NOMO-1 (cell line): ENCODE measurements around the gene ATG3.
"Not testable (repeated sequence)": the region's sequence is repeated elsewhere in the genome, so short reads cannot be mapped to it uniquely, and the experiment has no call there.

ENCODE experiments used
- DNase-seq, 2 experiments: peaks; one replicate each; lab custom pipeline; 2025; ENCODE audit not compliant: unreplicated experiment in 2 of 2; lab: John Stamatoyannopoulos, UW

The ATG3 gene

GRCh38 chr3:112503304-112503972 is 58.3 kb downstream of the ATG3 start:
- DNase-seq = no peak

GRCh38 chr3:112500621-112501020 is 61.1 kb downstream of the ATG3 start:
- no peak for DNase-seq

- peak; percentile 45 to 59 for DNase-seq
Measured at GRCh38 chr3:112498914-112499711, 62.6 kb downstream of the ATG3 start, which contains the start of gene BTLA. BTLA (minus strand) TSS chr3:112499472; CDS start chr3:112499358, 114 bp downstream.

- peak; percentile 80 to 82 for DNase-seq
Measured at GRCh38 chr3:112497897-112498548, 63.7 kb downstream of the ATG3 start.

- no peak for DNase-seq
Measured at GRCh38 chr3:112496366-112497067, 65.2 kb downstream of the ATG3 start.

GRCh38 chr3:112494448-112494767 is 67.4 kb downstream of the ATG3 start:
- DNase-seq = not testable (repeated sequence)

- no peak for DNase-seq
Measured at GRCh38 chr3:112492124-112492523, 69.6 kb downstream of the ATG3 start.

GRCh38 chr3:112491373-112491772 is 70.4 kb downstream of the ATG3 start:
- no peak for DNase-seq

- DNase-seq = no peak
Measured at GRCh38 chr3:112489674-112490479, 71.9 kb downstream of the ATG3 start.

- no peak for DNase-seq
Measured at GRCh38 chr3:112486811-112487505, 74.8 kb downstream of the ATG3 start.

- DNase-seq = no peak
Measured at GRCh38 chr3:112484352-112484751, 77.4 kb downstream of the ATG3 start.

GRCh38 chr3:112482675-112483074 is 79.1 kb downstream of the ATG3 start:
- peak in 1 of 2 experiments; percentile 34 for DNase-seq
